HuH-7 (cell line): ENCODE measurements around the gene CNNM1.

ENCODE experiments used
- DNase-seq: peaks from one replicate; pipeline ENCODE4 v3.0.0; 2011; ENCODE audit warnings: low spot score

The CNNM1 gene

GRCh38 chr10:99337901-99338300 is 8.7 kb downstream of the CNNM1 start:
- DNase-seq: no peak

GRCh38 chr10:99339077-99339476 is 9.9 kb downstream of the CNNM1 start:
- no peak for DNase-seq

GRCh38 chr10:99339563-99340047 is 10.4 kb downstream of the CNNM1 start:
- no peak for DNase-seq

GRCh38 chr10:99340650-99341049 is 11.5 kb downstream of the CNNM1 start:
- DNase-seq: no peak

GRCh38 chr10:99341248-99341647 is 12.1 kb downstream of the CNNM1 start:
- DNase-seq: no peak

GRCh38 chr10:99341860-99342490 is 12.8 kb downstream of the CNNM1 start:
- DNase-seq: no peak

- DNase-seq: no peak
These were observed 14.1 kb downstream of the CNNM1 start for GRCh38 chr10:99343262-99343661.

- no peak for DNase-seq
These were observed 15.6 kb downstream of the CNNM1 start for GRCh38 chr10:99344715-99345114.

GRCh38 chr10:99345350-99345749 is 16.2 kb downstream of the CNNM1 start:
- DNase-seq: no peak

- no peak for DNase-seq
These were observed 17.1 kb downstream of the CNNM1 start for GRCh38 chr10:99346247-99346646.

- no peak for DNase-seq
These were observed 18.5 kb downstream of the CNNM1 start for GRCh38 chr10:99347672-99348071.

GRCh38 chr10:99353182-99353581 is 24.0 kb downstream of the CNNM1 start:
- DNase-seq: no peak

- DNase-seq: no peak
These were observed 28.5 kb downstream of the CNNM1 start for GRCh38 chr10:99357691-99358090.

GRCh38 chr10:99358101-99358500 is 28.9 kb downstream of the CNNM1 start:
- DNase-seq: peak; percentile 18

GRCh38 chr10:99360934-99361333 is 31.8 kb downstream of the CNNM1 start:
- DNase-seq: no peak

- no peak for DNase-seq
These were observed 35.0 kb downstream of the CNNM1 start for GRCh38 chr10:99364125-99364524.

GRCh38 chr10:99365311-99365710 is 36.2 kb downstream of the CNNM1 start:
- DNase-seq: no peak

GRCh38 chr10:99365736-99366135 is 36.6 kb downstream of the CNNM1 start:
- no peak for DNase-seq

GRCh38 chr10:99366666-99367065 is 37.5 kb downstream of the CNNM1 start:
- DNase-seq: no peak

- no peak for DNase-seq
These were observed 39.5 kb downstream of the CNNM1 start for GRCh38 chr10:99368646-99369045.

- no peak for DNase-seq
These were observed 40.0 kb downstream of the CNNM1 start for GRCh38 chr10:99369126-99369525.

- DNase-seq: no peak
These were observed 40.4 kb downstream of the CNNM1 start for GRCh38 chr10:99369551-99369950.

- DNase-seq: peak; percentile 37
These were observed 41.8 kb downstream of the CNNM1 start for GRCh38 chr10:99370993-99371392.

GRCh38 chr10:99372546-99373271 is 43.6 kb downstream of the CNNM1 start:
- no peak for DNase-seq
